Superior temporal gyrus (tissue), 1 donor: ENCODE measurements around the gene PCYOX1L.

Experiments used
- DNase-seq: peaks from one replicate; pipeline ENCODE4 v3.0.0-alpha.2; 2016; ENCODE audit errors: extremely low spot score

Gene PCYOX1L

DNA sequence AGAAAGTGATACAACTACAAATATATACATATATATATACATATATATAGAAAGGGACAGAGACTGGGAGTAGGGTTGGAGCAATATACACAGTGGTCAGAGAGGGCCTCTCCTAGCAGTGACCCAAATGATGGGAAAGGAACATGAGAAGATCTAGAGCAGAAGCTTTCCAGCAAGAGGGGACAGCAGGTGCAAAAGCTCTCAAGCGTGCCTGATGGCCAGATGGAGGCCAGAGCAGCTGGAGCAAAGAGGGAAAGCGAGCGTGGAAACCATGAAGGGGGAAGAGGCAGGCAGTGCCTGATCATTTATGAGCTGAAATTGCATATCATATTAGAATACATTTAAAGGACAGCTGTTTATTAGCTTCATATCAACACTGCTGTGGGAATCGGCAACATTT is 20.1 kb upstream of the PCYOX1L start:
- DNase-seq, result no peak

DNA sequence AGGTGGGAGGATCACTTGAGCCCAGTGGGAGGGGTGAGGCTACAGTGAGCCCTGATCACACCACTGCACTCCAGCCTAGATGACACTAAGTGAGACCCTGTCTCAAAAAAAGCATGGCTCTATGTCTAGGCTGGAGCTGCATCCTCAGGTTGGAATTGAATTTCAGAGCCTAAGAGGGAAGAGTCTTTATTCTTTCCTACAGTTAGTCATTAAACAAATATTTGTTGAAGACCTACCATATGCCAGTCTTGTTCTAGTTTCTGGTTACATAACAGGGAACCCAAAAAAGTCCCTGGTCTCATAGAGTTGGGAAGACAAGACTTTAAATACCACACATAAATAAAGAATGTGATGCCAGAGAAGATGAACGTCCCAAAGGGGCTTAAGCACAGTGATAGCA is 19.5 kb upstream of the PCYOX1L start:
- no peak for DNase-seq

GRCh38 chr5:149340920-149341319 is 16.9 kb upstream of the PCYOX1L start:
- no peak for DNase-seq

GRCh38 chr5:149341876-149342275 is 16.0 kb upstream of the PCYOX1L start:
- no peak for DNase-seq

DNA sequence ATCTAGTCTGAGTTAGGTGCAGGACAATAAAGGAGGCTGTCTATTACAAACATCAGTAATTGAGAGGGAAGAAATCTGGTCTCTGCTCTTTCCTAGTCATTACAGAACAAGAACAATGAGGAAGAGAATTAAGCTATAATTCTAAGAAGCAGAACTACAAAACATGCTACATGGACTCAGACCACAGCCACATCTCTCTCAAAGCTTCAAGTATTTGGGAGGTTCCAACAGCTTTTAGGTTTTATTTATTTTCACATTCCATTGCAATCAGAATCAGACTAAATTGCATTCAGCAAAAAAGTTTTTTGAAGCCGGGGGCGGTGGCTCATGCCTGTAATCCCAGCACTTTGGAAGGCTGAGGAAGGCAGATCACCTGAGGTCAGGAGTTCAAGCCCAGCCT is 13.7 kb upstream of the PCYOX1L start:
- no peak for DNase-seq

DNA sequence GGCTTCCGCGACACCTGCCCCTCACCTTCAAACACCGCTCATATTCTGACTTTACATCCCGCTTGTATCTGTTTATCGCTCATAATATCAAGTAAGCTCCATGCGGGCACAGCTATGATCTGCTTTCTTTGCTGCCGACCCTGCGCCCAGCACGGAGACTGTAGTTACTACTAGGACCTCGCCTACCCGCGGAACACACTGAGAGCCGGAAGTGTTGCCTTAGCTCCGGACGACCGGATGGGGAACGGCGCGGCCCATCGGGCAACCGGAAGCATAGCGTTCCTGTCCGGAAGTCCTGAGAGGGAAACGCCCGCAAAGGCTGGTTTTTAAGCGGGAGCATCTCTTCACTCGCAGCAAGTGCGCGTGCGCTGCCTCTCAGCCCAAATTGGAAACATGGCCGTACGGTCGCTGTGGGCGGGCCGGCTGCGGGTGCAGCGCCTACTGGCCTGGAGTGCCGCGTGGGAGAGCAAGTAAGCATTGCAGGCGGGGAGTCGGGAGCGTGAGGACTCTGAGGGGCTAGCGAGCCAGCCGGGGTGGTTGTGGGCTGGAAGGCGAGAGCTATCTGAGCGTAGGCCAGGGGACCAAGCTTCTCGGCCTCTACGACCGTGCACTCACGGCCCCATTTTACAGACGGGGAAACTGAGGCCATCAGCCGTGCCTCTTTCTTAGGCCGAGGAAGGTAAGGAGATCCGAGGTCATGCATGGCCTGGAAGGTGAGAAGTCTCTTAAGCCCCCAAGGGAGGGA is 12.5 kb upstream of the PCYOX1L start, which contains the start of gene GRPEL2:
Gene GRPEL2, plus strand, starts transcription at position 353 of the 745 bp plus-strand sequence. Its CDS starts 41 bp downstream, at position 394.
- DNase-seq, result peak; percentile 98

DNA sequence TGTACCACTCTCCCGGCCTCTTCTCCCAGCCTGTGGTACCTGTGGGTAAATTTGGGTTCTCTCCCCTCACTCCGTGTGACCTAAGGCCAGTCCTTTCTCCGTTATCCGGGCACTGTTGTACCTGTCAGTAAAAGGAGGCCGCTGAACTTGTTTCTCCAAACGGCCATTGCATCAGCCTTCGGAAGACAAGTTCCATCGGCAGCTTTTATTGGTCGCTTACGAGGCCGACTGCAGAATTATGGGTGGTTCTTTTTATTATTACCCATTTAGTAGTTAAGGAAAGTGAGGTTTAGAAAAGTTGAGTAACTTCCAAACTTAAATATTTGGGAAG is 12.0 kb upstream of the PCYOX1L start:
- no peak for DNase-seq

- DNase-seq, result no peak
These were observed 9.3 kb upstream of the PCYOX1L start for GRCh38 chr5:149348518-149348917.

DNA sequence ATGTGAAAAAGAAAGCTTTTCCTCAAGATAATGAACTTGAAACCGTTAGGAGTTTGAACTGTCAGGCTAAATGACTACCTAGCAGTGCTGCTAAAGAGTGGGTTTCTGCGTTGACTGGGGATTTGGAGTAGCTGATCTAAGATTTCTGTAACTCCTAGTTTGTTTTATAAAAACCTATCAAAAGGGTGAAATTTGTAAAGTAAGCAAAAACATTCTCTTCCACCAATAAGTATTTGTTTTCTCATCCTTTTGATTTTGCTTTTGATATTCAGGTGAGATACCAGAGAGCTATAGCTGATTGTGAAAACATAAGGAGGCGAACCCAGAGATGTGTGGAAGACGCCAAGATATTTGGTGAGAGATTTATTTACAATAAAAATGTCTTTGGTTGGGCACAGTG is 8.5 kb upstream of the PCYOX1L start:
- no peak for DNase-seq

DNA sequence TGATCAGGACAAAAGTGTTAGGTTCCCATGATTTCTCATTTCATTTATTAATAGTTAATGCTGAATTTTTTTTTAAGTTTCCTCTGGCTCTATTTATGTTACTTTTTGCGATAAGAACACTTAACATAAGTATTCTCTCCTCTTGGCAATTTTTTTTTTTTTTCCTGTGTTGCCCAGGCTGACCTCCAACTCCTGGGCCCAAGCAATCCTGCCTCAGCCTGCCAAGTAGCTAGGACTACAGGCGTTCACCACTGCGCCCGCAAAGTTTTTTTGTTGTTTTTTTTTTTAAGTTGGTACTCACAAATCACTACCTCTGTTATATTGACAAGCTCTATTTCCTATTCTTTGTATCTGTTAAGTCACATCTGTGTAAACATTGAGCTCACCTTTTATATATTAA is 5.7 kb upstream of the PCYOX1L start:
- DNase-seq, result no peak

DNA sequence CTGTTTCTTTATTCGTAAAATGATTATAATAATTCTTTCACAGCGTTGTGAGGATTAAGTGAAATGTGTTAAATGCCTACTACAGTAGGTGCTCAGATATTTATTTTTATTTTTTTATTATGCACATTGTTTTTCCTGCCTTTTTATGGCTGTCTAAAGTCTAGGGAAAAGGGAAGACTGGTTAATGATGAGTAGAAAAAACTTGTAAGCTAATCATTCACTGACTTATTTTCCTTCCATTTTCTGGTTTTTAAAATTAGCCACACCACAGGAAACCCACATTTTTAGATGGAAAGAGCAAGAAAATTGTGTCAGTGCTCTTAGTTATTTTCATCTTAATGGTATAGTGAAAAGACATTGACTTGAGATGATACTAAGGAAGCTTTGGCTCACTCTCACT is 3.9 kb upstream of the PCYOX1L start:
- no peak for DNase-seq

DNA sequence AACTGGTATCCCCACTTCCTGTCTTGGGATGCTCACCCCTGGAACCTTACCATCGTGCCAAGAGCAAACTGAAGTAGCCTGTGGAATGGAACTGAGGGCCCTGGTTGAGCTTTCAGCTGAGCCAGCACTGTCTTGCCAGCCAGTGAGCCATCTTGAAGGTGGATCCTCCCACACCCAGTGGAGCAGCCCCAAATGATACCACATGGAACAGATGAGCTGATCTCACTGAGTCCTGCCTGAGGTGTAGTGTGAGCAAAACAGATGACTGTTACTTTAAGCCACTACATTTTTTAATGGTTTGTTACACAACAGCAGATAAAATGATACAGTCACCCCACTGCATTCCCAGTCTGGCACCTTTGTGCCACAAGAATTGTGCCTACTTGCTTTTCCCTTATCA is 2.2 kb upstream of the PCYOX1L start:
- DNase-seq, result no peak

- no peak for DNase-seq
These were observed 1.5 kb upstream of the PCYOX1L start for GRCh38 chr5:149356391-149356790.

DNA sequence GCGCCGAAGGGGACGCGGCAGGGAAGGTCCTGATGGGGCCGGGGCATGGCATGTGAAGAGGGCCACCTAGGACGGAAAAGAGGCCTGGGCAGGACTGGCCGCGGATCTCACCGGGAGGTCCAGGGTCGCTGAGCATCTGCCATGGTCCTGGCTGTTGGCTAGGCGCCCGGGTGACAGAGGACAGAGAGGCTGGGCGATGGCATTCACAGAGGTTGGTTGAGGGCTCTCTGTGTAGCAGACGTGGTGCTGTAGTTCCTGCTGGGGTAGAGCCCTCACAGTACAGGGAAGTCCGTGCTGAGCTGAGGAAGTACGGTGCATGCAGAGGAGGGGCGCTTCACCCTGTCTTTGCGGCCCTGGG is 427 bp downstream of the PCYOX1L start:
- no peak for DNase-seq

- peak; percentile 55 for DNase-seq
These were observed 1.1 kb downstream of the PCYOX1L start for GRCh38 chr5:149358868-149359495.

DNA sequence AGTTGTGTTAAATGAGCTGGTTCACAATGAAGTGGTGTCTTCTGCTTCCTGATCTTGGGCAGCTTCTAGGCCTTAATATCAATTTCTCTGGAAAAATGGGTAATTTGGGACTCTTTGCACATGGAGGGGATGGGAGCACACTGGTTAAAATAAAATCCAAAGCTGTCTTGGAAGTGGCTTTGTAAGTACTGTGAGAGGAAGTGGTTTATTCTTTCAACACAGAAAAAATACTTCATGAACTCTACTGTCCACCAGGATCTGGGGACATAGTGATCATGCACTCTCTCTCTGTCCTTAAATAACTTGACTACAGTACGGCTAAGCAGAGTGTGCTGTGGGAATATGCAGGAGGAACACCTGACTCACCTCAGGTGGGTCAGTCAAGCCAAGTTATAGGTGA is 2.4 kb downstream of the PCYOX1L start:
- no peak for DNase-seq

GRCh38 chr5:149362541-149362940 is 4.7 kb downstream of the PCYOX1L start:
- no peak for DNase-seq

GRCh38 chr5:149363358-149363757 is 5.5 kb downstream of the PCYOX1L start:
- DNase-seq, result no peak

DNA sequence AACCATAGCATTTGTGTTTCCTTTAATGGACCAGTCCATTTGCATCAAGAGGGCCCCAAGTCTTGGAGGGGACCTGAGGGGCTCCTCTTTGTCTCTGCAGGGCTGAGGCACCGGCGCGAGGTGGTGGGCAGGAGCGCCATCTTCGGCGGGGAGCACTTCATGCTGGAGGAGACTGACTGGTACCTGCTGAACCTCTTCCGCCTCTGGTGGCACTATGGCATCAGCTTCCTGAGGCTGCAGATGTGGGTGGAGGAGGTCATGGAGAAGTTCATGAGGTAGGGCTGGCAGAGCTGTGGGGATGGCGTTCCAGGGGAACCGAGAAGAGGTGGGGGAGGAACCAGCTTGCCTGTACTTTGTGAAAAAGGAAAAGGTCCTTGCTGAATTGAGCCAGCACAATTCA is 6.1 kb downstream of the PCYOX1L start:
- DNase-seq, result no peak

DNA sequence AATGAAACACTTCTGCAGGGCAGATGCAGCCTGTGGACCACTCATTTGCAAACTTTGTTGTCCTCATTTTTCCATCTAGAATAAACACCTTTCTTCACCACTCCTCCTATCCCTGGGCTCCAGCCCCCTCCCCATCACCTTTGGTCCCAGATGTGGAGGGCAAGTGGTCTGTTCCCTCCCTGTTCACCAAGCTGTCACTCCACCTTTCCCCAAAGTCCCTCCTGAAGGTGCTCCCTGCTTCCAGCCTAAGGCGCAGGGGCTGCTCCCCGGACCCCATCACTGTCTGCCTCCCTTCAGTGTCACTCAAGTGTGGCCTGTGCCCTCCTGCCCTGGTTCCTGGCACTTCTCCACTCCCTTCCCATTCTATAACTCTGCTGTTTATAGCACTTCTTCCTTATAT is 6.9 kb downstream of the PCYOX1L start:
- DNase-seq, result no peak

- no peak for DNase-seq
These were observed 7.6 kb downstream of the PCYOX1L start for GRCh38 chr5:149365418-149365817.

GRCh38 chr5:149366169-149366729 is 8.4 kb downstream of the PCYOX1L start:
- DNase-seq, result no peak

DNA sequence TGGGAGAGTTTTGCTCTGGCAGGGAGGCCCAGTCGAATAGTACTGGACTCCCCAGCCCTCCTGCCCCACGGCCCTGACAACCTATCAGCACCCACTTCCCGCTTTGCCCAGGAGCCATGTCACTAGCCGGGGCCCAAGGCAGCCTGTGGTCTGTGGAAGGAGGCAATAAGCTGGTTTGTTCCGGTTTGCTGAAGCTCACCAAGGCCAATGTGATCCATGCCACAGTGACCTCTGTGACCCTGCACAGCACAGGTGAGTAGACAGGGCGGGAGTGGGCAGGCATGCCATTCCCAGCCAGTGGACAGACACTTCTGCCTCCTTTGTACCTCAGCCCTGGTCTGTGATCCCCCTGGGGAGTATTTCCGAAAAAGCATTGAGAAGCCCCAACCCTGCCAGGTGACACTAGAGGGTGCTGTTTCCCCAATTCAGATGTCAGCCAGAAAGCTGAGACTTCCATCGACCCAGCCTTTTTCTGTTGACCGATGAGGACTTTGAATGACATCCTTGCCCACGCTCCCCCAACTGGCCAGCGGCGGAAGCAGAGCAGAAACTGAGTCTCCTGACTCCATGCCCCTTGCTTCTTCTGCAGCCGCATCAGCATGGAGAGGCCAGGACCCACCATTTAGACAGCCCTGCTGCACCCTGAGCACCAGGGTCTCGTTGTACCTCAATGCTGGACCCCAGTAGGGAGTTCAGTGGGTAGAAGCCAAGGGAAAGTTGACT is 9.6 kb downstream of the PCYOX1L start:
- peak; percentile 69 for DNase-seq
